ENCODE measurements around the gene SKI.

SKI gene

DNA sequence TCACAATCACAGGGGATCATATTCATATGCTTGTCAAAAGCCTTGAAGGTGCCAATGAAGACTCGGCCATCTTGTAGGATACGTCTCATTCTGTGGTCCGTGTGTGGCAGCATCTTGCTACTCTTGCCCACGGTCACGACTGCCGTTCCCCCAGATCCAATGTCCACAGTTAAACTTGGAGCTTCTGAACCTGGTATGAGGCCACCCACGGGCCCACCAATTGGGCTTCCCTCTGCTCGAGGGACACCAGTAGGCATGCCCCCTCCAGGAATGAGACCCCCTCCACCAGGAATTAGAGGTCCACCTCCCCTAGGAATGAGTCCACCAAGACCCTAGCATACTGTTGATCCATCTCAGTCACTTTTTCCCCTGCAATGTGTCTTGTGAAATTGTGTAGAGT lies 123.6 kb downstream of the SKI start:
- no peak for DNase-seq (ENCODE audit: low read depth)
- TF ChIP-seq POLR2A (IDR thresholded peaks at IDR 0.05; ENCODE audit: extremely low read depth, insufficient read length) (no peak), MYC (IDR thresholded peaks at IDR 0.05; ENCODE audit: low read depth, low read length) (no peak)
- TF ChIP-seq, protein P1, sequence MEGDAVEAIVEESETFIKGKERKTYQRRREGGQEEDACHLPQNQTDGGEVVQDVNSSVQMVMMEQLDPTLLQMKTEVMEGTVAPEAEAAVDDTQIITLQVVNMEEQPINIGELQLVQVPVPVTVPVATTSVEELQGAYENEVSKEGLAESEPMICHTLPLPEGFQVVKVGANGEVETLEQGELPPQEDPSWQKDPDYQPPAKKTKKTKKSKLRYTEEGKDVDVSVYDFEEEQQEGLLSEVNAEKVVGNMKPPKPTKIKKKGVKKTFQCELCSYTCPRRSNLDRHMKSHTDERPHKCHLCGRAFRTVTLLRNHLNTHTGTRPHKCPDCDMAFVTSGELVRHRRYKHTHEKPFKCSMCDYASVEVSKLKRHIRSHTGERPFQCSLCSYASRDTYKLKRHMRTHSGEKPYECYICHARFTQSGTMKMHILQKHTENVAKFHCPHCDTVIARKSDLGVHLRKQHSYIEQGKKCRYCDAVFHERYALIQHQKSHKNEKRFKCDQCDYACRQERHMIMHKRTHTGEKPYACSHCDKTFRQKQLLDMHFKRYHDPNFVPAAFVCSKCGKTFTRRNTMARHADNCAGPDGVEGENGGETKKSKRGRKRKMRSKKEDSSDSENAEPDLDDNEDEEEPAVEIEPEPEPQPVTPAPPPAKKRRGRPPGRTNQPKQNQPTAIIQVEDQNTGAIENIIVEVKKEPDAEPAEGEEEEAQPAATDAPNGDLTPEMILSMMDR (IDR thresholded peaks at IDR 0.05; ENCODE audit: low read depth, low read length), result no peak
- TF ChIP-seq, protein P2, sequence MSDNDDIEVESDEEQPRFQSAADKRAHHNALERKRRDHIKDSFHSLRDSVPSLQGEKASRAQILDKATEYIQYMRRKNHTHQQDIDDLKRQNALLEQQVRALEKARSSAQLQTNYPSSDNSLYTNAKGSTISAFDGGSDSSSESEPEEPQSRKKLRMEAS (IDR thresholded peaks at IDR 0.05; ENCODE audit: low read depth, low read length), result no peak
- no peak overlapping the region for H3K4me3 ChIP-seq (ENCODE audit: low read depth, low read length)

GRCh38 chr1:2352341-2352896 lies 124.3 kb downstream of the SKI start:
- no peak for DNase-seq (ENCODE audit: low read depth)
- TF ChIP-seq, protein P2 (IDR thresholded peaks at IDR 0.05; ENCODE audit: low read depth, low read length), result no peak
- TF ChIP-seq, protein P1 (IDR thresholded peaks at IDR 0.05; ENCODE audit: low read depth, low read length), result no peak
- no peak for TF ChIP-seq POLR2A (IDR thresholded peaks at IDR 0.05; ENCODE audit: extremely low read depth, insufficient read length)
- no peak for TF ChIP-seq MYC (IDR thresholded peaks at IDR 0.05; ENCODE audit: low read depth, low read length)
- no peak overlapping the region for H3K4me3 ChIP-seq (ENCODE audit: low read depth, low read length)

DNA sequence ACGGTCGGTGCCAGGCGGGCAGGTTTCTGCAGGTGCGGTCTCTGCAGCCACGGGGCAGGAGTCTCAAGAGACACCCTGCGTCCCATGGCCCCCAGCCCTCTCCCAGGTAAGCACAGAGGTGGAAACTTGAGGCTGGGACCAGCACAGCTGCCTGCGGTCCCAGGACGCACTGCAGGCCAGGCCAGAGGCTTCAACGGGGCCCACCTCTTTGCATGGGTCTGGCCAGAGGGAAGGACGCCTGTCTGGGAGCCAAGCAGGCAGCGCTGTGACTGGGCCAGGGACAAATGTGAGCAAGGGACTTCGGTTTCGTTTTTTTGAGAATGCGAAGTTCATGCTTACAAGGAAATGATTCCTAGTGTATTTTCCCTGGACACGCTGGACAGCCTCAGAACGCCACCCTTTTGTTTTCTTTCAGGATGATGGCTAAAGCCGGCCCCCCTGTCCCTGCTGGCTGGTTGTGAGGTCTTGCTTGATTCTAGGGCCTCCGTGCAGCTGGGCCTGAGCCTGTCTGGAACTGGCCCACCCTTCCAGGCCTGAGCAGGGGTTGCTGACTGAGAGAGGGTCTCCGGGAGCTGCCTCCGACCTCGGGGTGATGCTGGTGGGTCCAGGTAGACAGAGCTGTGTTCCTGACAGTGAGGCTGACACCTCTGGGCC lies 124.9 kb downstream of the SKI start:
- no peak for DNase-seq (ENCODE audit: low read depth)
- no peak for TF ChIP-seq POLR2A (IDR thresholded peaks at IDR 0.05; ENCODE audit: extremely low read depth, insufficient read length)
- TF ChIP-seq, protein P2 (IDR thresholded peaks at IDR 0.05; ENCODE audit: low read depth, low read length), result no peak
- TF ChIP-seq, protein P1 (IDR thresholded peaks at IDR 0.05; ENCODE audit: low read depth, low read length), result no peak
- no peak overlapping the region for H3K4me3 ChIP-seq (ENCODE audit: low read depth, low read length)

DNA sequence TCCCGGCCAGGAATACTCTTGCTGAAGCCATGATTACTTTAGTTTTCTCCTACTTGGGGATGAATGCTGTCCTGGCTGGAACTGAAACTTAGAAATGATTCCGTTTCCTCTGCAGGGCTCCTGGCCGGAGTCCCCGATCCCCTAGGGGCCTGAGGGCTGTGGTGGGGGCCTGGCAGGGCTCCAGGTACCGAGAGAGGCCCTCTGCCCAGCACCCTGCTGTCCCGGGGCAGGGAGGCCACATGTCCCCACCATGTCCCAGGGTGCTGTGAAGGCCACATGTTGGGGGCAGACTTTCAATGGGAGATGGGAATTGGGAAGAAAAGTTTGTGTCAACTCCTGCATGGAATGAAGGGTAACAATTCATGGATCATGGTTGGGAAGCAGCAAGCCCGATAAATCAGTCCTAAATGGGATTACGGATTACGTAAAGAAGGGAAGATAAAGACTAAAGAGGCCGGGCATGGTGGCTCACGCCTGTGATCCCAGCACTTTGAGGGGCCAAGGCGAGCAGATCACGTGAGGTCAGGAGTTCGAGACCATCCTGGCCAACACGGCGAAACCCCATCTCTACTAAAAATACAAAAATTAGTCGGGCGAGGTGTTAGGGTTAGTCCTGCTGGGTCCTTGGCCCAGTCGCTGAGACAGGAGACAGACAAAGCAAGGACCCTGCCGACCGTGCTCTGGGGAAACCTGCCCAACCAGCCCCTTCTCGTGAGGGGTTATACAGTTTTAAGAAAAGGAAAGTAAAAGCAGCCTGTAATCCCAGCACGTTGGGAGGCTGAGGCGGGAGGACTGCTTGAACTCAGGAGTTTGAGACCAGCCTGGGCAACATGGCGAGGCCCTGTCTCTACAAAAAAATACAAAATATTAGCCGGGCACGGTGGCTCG lies 125.7 kb downstream of the SKI start:
- no peak for DNase-seq (ENCODE audit: low read depth)
- H3K4me3 ChIP-seq (ENCODE audit: low read depth, low read length), result no peak overlapping the region
- TF ChIP-seq, protein P1 (IDR thresholded peaks at IDR 0.05; ENCODE audit: low read depth, low read length), result no peak
- TF ChIP-seq, protein P2 (IDR thresholded peaks at IDR 0.05; ENCODE audit: low read depth, low read length), result no peak
- TF ChIP-seq POLR2A (IDR thresholded peaks at IDR 0.05; ENCODE audit: extremely low read depth, insufficient read length) (no peak), MYC (IDR thresholded peaks at IDR 0.05; ENCODE audit: low read depth, low read length) (no peak)

DNA sequence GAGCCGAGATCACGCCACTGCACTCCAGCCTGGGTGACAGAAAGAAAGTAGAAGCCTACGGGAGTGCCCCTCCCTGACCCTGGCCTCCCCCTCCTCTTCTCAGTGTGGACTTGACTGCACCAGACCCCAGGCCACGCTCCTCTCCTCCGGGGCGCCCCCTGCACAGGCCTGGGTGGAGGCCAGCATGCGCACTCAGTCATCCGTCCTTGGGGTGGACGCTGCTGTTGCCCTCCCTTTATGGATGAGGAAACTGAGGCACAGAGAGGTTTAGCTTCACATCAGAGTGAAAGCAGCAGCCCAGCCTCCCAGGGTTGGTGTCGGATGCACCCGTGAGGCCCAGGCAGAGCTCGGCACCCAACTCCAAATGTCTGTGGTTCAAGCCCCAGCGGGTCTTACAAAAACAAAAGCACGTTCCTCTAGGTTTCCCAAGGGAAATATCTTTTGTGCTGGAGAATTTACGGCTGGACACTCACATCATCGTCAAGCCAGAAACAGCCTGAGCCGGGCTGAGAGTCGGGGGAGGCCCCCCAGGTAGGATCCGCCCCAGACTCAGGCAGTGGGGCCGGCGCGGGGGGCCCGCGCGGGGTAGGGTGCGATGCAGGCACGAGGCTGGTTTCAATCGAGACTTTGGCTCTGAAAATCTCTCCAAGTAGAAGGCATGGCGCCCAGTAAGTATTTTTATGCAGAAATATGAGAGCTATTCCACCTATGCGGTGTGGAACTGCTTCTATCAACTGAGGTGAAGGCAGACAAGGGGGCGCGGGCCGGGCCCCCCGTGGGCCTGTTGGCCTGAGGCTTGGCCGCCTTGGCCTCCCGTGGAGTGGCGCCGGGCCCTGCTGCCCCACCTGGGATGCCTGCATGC lies 126.6 kb downstream of the SKI start:
- no peak for DNase-seq (ENCODE audit: low read depth)
- TF ChIP-seq, protein P1 (IDR thresholded peaks at IDR 0.05; ENCODE audit: low read depth, low read length), result no peak
- TF ChIP-seq, protein P2 (IDR thresholded peaks at IDR 0.05; ENCODE audit: low read depth, low read length), result no peak
- TF ChIP-seq MYC (IDR thresholded peaks at IDR 0.05; ENCODE audit: low read depth, low read length) (no peak), POLR2A (IDR thresholded peaks at IDR 0.05; ENCODE audit: extremely low read depth, insufficient read length) (no peak)
- no peak overlapping the region for H3K4me3 ChIP-seq (ENCODE audit: low read depth, low read length)
